Thoracic aorta (tissue), 2 donors: ENCODE measurements around the gene TACC2. TPM values are rescaled to one million over a fixed set of nuclear protein-coding genes. Genes with fewer than 3 reads are reported as not detected.

ENCODE experiments used
- ATAC-seq: fragments of 150-250 bp; one replicate; pipeline ENCODE4 v1.8.0; 2017; ENCODE audit warnings: low read depth; ENCODE audit not compliant: insufficient number of reproducible peaks, low FRiP score
- DNase-seq: peaks from one replicate; pipeline ENCODE4 v3.0.0-alpha.2; 2020; ENCODE audit warnings: low spot score
- H3K27ac ChIP-seq, 2 donors: fragments of 200-600 bp; sonication (generic); 1 replicate in 1 of 2; 2 replicates in 1 of 2; pipeline ENCODE4 v1.5.1; 2016; ENCODE audit warnings: mild to moderate bottlenecking in 2 of 2, moderate library complexity in 2 of 2
- H3K27me3 ChIP-seq: fragments of 200-600 bp; sonication (generic); replicated peaks from 2 replicates; pipeline ENCODE4 v1.6.0; 2016; ENCODE audit warnings: mild to moderate bottlenecking; ENCODE audit not compliant: insufficient read depth
- H3K36me3 ChIP-seq: fragments of 200-600 bp; sonication (generic); one replicate; pipeline ENCODE4 v1.5.1; 2016
- H3K4me1 ChIP-seq, 2 donors: fragments of 200-600 bp; sonication (generic); 1 replicate in 1 of 2; 2 replicates in 1 of 2; pipeline versions ENCODE4 v1.5.1 to v1.6.0; 2016; ENCODE audit warnings: low read depth in 2 of 2, mild to moderate bottlenecking in 1 of 2; ENCODE audit not compliant: control insufficient read depth in 1 of 2
- H3K4me3 ChIP-seq: fragments of 200-600 bp; sonication (generic); 2 replicates; pipeline ENCODE4 v1.5.1; 2016; ENCODE audit warnings: mild to moderate bottlenecking
- H3K9me3 ChIP-seq: fragments of 200-600 bp; sonication (generic); 2 replicates; pipeline ENCODE4 v1.5.1; 2016
- total RNA-seq, 2 donors: library from RNA; depleted of rRNA; stranded (reverse); fragments of >200 nt; gene quantifications; one replicate each; pipeline versions ENCODE4 v1.1.0 to v1.2.3, GENCODE V29; 2016
- TF ChIP-seq, protein P1 (sequence below): fragments of 200-600 bp; sonication (generic); IDR thresholded peaks from one replicate; pipeline ENCODE4 v1.5.1; 2019; ENCODE audit warnings: antibody characterized with exemption

Gene TACC2
- total RNA-seq, 2 donors from 2014 or later: 52.1 to 71.0 TPM

DNA sequence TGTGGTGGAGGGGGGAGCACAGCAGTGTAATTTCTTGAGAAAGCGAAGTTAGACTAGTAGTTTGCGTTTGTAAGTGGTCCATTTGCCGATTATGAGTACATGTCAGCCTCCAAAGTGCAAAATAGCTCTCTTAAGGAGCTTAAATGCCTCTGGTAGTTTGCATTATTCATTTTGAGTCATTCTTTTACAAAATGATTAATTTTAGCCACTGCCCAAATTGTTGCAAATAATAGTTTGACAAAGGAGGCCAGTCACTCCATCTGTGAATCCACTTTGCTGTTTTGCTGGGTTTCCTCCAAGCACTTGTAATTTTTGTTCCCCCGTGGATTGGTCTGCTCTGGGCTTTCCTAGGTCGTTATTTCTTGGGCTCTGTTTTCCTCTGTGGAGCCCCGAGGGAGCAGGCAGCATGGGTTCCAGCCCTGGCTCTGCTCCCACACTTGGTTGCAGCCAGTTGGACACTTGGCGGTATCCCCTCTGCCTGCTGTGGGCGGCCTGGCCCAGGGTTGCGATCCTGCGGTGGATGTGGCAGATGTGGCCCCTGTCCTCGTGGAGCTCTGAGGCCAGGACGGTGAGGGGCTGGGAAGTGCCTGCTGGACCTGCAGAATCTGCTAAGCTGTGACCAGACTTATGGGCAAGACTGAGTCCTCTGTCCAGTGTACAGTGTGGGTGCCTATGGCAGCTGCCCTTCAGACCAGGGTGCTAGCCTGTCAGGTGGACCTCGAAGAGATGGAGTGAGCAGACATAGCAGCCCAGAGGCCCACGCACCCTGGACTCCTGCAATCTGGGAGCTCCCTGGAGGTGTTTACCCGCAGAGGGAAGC lies 153.1 kb downstream of the TACC2 start:
- TF ChIP-seq, protein P1, sequence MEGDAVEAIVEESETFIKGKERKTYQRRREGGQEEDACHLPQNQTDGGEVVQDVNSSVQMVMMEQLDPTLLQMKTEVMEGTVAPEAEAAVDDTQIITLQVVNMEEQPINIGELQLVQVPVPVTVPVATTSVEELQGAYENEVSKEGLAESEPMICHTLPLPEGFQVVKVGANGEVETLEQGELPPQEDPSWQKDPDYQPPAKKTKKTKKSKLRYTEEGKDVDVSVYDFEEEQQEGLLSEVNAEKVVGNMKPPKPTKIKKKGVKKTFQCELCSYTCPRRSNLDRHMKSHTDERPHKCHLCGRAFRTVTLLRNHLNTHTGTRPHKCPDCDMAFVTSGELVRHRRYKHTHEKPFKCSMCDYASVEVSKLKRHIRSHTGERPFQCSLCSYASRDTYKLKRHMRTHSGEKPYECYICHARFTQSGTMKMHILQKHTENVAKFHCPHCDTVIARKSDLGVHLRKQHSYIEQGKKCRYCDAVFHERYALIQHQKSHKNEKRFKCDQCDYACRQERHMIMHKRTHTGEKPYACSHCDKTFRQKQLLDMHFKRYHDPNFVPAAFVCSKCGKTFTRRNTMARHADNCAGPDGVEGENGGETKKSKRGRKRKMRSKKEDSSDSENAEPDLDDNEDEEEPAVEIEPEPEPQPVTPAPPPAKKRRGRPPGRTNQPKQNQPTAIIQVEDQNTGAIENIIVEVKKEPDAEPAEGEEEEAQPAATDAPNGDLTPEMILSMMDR: no peak
- Histone ChIP-seq H3K36me3 (peaks cover 3% of the 10 kb centered on the region), H3K4me3 (peak overlapping the region; percentile 55), H3K27me3 (no peaks in the 10 kb centered on the region), H3K27ac (peak overlapping the region; percentile 93 to 99), H3K9me3 (no peaks in the 10 kb centered on the region), H3K4me1 (peaks cover 32 to 52% of the 10 kb centered on the region in 2 donors)
- peak; percentile 24 for ATAC-seq
- DNase-seq: no peak

DNA sequence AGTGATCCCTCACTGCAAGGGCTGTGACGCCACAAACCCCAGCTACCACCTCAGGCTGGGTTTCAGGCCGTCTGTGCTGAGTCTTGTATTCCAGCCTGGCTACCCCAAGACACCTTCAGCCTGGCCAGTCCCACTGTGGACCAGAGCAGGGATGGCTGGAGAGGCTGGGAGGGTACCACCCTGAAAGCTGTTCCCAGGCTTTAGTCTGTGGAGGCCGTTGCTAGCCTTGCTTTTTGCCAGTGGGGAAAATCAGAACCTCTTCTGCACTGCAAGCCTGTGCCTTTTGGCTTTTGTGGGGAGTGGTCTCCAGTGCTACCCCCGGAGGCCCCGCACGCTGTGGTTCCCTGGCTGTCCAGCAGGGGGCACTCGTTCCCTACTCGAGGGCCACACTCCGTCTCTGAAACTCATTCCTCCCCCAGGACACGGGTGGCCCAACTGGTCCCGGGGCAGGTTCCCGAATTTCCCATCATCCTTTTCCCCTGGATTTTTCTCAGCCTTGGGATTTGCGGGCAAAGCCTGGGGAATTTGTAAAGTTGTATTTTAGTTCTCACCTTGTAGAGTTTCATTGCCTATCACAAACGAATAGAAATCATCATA lies 153.8 kb downstream of the TACC2 start:
- TF ChIP-seq, protein P1: peak; percentile 92

DNA sequence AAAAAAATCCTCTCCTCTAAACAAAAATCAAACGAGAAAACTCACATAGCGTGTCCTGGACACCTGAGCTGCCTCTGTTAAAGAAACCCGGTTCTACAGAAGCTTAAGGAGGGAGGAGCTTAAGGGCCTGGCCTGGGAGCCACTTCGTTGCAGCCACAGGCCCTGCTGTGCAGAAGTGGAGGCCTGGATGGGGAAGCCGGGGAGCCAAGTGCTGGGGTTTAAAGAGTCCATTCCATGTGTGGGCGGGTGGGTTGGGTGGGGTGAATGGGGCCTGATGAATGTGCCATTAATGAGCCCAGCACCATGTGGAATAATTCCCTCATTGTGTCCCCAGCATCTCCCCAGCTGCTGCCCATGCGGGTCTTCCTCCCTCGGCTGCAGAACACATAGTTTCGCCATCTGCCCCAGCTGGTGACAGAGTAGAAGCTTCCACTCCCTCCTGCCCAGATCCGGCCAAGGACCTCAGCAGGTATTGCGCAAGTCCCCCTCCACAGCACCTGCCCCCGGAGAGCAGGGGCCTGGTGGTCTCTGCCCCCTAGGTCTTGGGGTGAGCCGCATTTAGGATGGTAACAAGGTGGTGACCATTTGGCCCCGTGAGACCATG lies 154.4 kb downstream of the TACC2 start:
- no peak for ATAC-seq
- no peak for DNase-seq
- Histone ChIP-seq H3K36me3 (peaks cover 3% of the 10 kb centered on the region), H3K27ac (peak overlapping the region; percentile 93 to 99), H3K9me3 (no peaks in the 10 kb centered on the region), H3K27me3 (no peaks in the 10 kb centered on the region), H3K4me1 (peaks cover 32 to 51% of the 10 kb centered on the region in 2 donors), H3K4me3 (no peak overlapping the region)
- TF ChIP-seq, protein P1: no peak

More for the DNA sequence above, 153.8 kb downstream of the TACC2 start:
- H3K4me3 ChIP-seq: peak overlapping the region; percentile 55
- peaks cover 32 to 52% of the 10 kb centered on the region in 2 donors for H3K4me1 ChIP-seq
- peak overlapping the region; percentile 93 to 99 for H3K27ac ChIP-seq
- H3K27me3 ChIP-seq: no peaks in the 10 kb centered on the region
- DNase-seq (no peak), ATAC-seq (no peak)
- H3K9me3 ChIP-seq: no peaks in the 10 kb centered on the region
- H3K36me3 ChIP-seq: peaks cover 3% of the 10 kb centered on the region

DNA sequence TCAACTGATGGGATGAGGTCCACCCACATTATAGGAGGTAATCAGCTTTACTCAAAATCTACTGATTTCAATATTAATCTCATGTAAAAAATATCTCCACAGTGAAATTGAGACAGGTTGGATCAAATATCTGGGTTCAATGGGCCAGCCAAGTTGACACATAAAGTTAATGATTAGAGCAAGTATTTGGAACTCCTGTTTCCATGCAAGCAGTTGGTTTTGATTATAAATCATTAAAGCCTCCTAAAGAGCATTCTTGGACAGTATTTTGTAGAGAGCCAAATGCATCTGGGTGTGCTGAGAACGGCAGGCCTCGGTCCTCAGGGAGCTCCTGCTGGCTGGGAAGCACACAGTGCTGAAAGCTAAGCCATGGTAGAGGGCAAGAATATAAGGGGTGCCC lies 155.2 kb downstream of the TACC2 start:
- TF ChIP-seq, protein P1: no peak
- Histone ChIP-seq H3K27ac (no peak overlapping the region), H3K27me3 (no peaks in the 10 kb centered on the region), H3K4me1 (peaks cover 37 to 51% of the 10 kb centered on the region in 2 donors), H3K36me3 (peaks cover 3% of the 10 kb centered on the region), H3K4me3 (no peak overlapping the region), H3K9me3 (no peaks in the 10 kb centered on the region)
- no peak for DNase-seq
- ATAC-seq: no peak

DNA sequence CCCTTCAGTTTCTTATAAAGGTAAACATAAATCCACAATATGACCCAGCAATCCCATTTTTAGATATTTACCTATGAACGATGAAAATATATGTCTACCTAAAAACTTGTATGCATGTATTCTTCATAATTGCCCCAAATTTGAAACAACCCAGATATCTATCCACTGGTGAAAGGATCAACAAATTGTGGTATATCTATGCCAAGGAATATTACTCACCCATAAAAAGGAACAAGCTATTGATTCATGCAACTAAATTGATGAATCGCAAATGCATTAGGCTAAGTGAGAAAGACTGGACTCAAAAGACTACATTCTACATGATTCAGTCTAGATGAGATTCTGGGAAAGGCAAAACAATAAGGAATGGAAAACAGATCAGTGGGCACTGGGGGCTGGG lies 156.2 kb downstream of the TACC2 start:
- no peak for ATAC-seq
- Histone ChIP-seq H3K9me3 (no peaks in the 10 kb centered on the region), H3K4me1 (peaks cover 40 to 51% of the 10 kb centered on the region in 2 donors), H3K27me3 (no peaks in the 10 kb centered on the region), H3K27ac (no peak overlapping the region), H3K36me3 (peaks cover 3% of the 10 kb centered on the region), H3K4me3 (no peak overlapping the region)
- TF ChIP-seq, protein P1: no peak
- no peak for DNase-seq
